H1 (cell line): Measurements from ENCODE around the gene TMEM108. TPM values are rescaled to one million over a fixed set of nuclear protein-coding genes. Genes with fewer than 3 reads are reported as not detected.

Experiments
- CTCF ChIA-PET: fragments of 300-600 bp; sonication (Branson Sonifier 250); formaldehyde crosslinking; loops from one replicate; lab custom pipeline; 2021; ENCODE audit not compliant: partially characterized antibody; lab: Charles Lee
- POLR2A ChIA-PET: fragments of 300-600 bp; sonication (Branson Sonifier 250); formaldehyde crosslinking; loops from one replicate; lab custom pipeline; 2021; ENCODE audit warnings: inconsistent platforms; ENCODE audit not compliant: partially characterized antibody; lab: Charles Lee
- DNase-seq, 2 experiments: peaks; one replicate each; pipeline versions ENCODE4 v3.0.0 to v3.0.0-alpha.2; 2010 to 2022; ENCODE audit warnings: low spot score in 2 of 2, low read depth in 1 of 2, mixed read lengths in 1 of 2
- FAIRE-seq: peaks from 2 replicates; lab custom pipeline; 2011; peaks lifted over from hg19 to GRCh38; lab: Jason Lieb, UNC
- H2AFZ ChIP-seq: 2 replicates; pipeline ENCODE4 v1.8.1; 2012; ENCODE audit warnings: low read length, inconsistent platforms
- H2AK5ac ChIP-seq: 2 replicates; pipeline ENCODE4 v1.6.1; 2013; ENCODE audit warnings: low read depth, low read length
- H2BK120ac ChIP-seq: replicated peaks from 2 replicates; pipeline ENCODE3; 2013; ENCODE audit warnings: low read depth, low read length, inconsistent platforms
- H2BK12ac ChIP-seq: 2 replicates; pipeline ENCODE4 v1.6.1; 2013; ENCODE audit warnings: low read depth, low read length
- H2BK15ac ChIP-seq: 2 replicates; pipeline ENCODE4 v1.6.1; 2013; ENCODE audit warnings: low read length
- H2BK20ac ChIP-seq: 2 replicates; pipeline ENCODE4 v1.6.1; 2013; ENCODE audit warnings: low read length
- H2BK5ac ChIP-seq: 2 replicates; pipeline ENCODE4 v1.6.1; 2013; ENCODE audit warnings: low read depth, low read length
- H3K14ac ChIP-seq: 2 replicates; pipeline ENCODE4 v1.6.1; 2013; ENCODE audit warnings: inconsistent platforms; ENCODE audit not compliant: insufficient read length
- H3K18ac ChIP-seq: 2 replicates; pipeline ENCODE4 v1.6.1; 2013; ENCODE audit warnings: low read length; ENCODE audit errors: extremely low read depth
- H3K23ac ChIP-seq: 2 replicates; pipeline ENCODE4 v1.6.1; 2013; ENCODE audit warnings: inconsistent platforms; ENCODE audit not compliant: insufficient read length
- H3K23me2 ChIP-seq: 2 replicates; pipeline ENCODE4 v1.6.1; 2013; ENCODE audit warnings: low read depth, low read length
- H3K27ac ChIP-seq: 2 replicates; pipeline ENCODE4 v1.6.1; 2011; ENCODE audit warnings: low read depth, low read length, inconsistent platforms
- H3K27me3 ChIP-seq, 4 experiments: replicated peaks in 1 of 4; 1 replicate in 1 of 4; 2 replicates in 3 of 4; pipeline versions ENCODE4 v1.6.1 to v1.8.1; 2011 to 2013; ENCODE audit warnings: low read length in 3 of 4, mild to moderate bottlenecking in 3 of 4, inconsistent platforms in 2 of 4, mixed read lengths in 2 of 4, moderate library complexity in 1 of 4; ENCODE audit not compliant: control insufficient read depth in 3 of 4, insufficient read depth in 3 of 4; ENCODE audit errors: extremely low read depth in 1 of 4
- H3K36me3 ChIP-seq, 4 experiments: 2 replicates each; pipeline versions ENCODE4 v1.6.1 to v1.8.1; 2011 to 2013; ENCODE audit warnings: mild to moderate bottlenecking in 4 of 4, low read length in 3 of 4, moderate library complexity in 2 of 4, control low read depth in 1 of 4, inconsistent platforms in 1 of 4; ENCODE audit not compliant: insufficient read depth in 4 of 4, control insufficient read depth in 2 of 4
- H3K4ac ChIP-seq: replicated peaks from 2 replicates; pipeline ENCODE3; 2013; ENCODE audit warnings: low read length, low read depth, mixed read lengths, inconsistent platforms; ENCODE audit not compliant: insufficient read length
- H3K4me1 ChIP-seq, 4 experiments: replicated peaks in 1 of 4; 1 replicate in 1 of 4; 2 replicates in 3 of 4; pipeline versions ENCODE4 v1.6.1 to v1.8.1; 2011 to 2013; ENCODE audit warnings: low read length in 3 of 4, inconsistent platforms in 2 of 4, mixed read lengths in 1 of 4; ENCODE audit not compliant: insufficient read depth in 4 of 4, control insufficient read depth in 3 of 4
- H3K4me2 ChIP-seq, 2 experiments: 2 replicates each; pipeline versions ENCODE4 v1.6.1 to v1.8.1; 2011 to 2013; ENCODE audit warnings: low read depth in 2 of 2, low read length in 2 of 2, control low read depth in 1 of 2, inconsistent platforms in 1 of 2, mild to moderate bottlenecking in 1 of 2; ENCODE audit not compliant: insufficient read depth in 1 of 2
- H3K4me3 ChIP-seq, 4 experiments: fragments of 200-600, 300-600 bp in 1 of 4; sonication (generic), shearing (Covaris generic), sonication (Bioruptor Twin) in 1 of 4; 2 replicates each; pipeline versions ENCODE4 v1.5.1 to v1.8.1; 2011 to 2016; ENCODE audit warnings: low read length in 4 of 4, low read depth in 3 of 4, control low read depth in 2 of 4, inconsistent platforms in 2 of 4, mild to moderate bottlenecking in 2 of 4, mixed read lengths in 1 of 4, moderate library complexity in 1 of 4; ENCODE audit not compliant: insufficient read depth in 2 of 4; ENCODE audit errors: extremely low read depth in 1 of 4
- H3K56ac ChIP-seq: replicated peaks from 2 replicates; pipeline ENCODE3; 2013; ENCODE audit warnings: low read depth, mild to moderate bottlenecking, mixed read lengths, low read length, inconsistent platforms; ENCODE audit not compliant: insufficient read length
- H3K79me1 ChIP-seq: 2 replicates; pipeline ENCODE4 v1.6.1; 2013; ENCODE audit warnings: low read depth, low read length, control low read depth
- H3K79me2 ChIP-seq, 2 experiments: 2 replicates each; pipeline versions ENCODE4 v1.6.1 to v1.8.1; 2012 to 2013; ENCODE audit warnings: low read length in 2 of 2, mild to moderate bottlenecking in 2 of 2, inconsistent platforms in 1 of 2; ENCODE audit not compliant: insufficient read depth in 2 of 2, control insufficient read depth in 1 of 2
- H3K9ac ChIP-seq, 4 experiments: replicated peaks in 1 of 4; 1 replicate in 1 of 4; 2 replicates in 3 of 4; pipeline versions ENCODE4 v1.6.1 to v1.8.1; 2011 to 2013; ENCODE audit warnings: low read depth in 3 of 4, low read length in 3 of 4, control low read depth in 2 of 4, mild to moderate bottlenecking in 2 of 4, moderate library complexity in 2 of 4, inconsistent platforms in 1 of 4; ENCODE audit errors: extremely low read depth in 1 of 4
- H3K9me3 ChIP-seq, 2 experiments: 2 replicates each; pipeline versions ENCODE4 v1.6.1 to v1.8.1; 2012 to 2013; ENCODE audit warnings: mild to moderate bottlenecking in 2 of 2, moderate library complexity in 2 of 2, control low read depth in 1 of 2, inconsistent platforms in 1 of 2, low read depth in 1 of 2, low read length in 1 of 2, mixed read lengths in 1 of 2; ENCODE audit not compliant: insufficient read depth in 2 of 2
- H4K20me1 ChIP-seq, 2 experiments: replicated peaks in 1 of 2; 2 replicates each; pipeline versions ENCODE3 to v1.8.1; 2011 to 2013; ENCODE audit warnings: inconsistent platforms in 2 of 2, low read length in 2 of 2, mild to moderate bottlenecking in 1 of 2; ENCODE audit not compliant: insufficient read depth in 2 of 2, control insufficient read depth in 1 of 2
- H4K5ac ChIP-seq: 2 replicates; pipeline ENCODE4 v1.6.1; 2013; ENCODE audit warnings: low read length, low read depth, mixed read lengths, inconsistent platforms; ENCODE audit not compliant: insufficient read length
- H4K8ac ChIP-seq: 2 replicates; pipeline ENCODE4 v1.8.0; 2013; ENCODE audit warnings: mild to moderate bottlenecking, moderate library complexity, low read length, inconsistent platforms; ENCODE audit not compliant: insufficient read depth; ENCODE audit errors: extremely low read depth
- H4K91ac ChIP-seq: replicated peaks from 2 replicates; pipeline ENCODE3; 2013; ENCODE audit warnings: low read length, mixed read lengths, inconsistent platforms; ENCODE audit not compliant: insufficient read length
- RAD21 ChIP-seq, 2 experiments: IDR thresholded peaks in 1 of 2; conservative IDR thresholded peaks in 1 of 2; 2 replicates each; pipeline ENCODE4 v1.6.1; 2011; ENCODE audit warnings: low read depth in 2 of 2, low read length in 2 of 2, improper control_type of control experiment in 1 of 2, inconsistent platforms in 1 of 2, mild to moderate bottlenecking in 1 of 2, moderate library complexity in 1 of 2
- RXRA ChIP-seq: IDR thresholded peaks from 2 replicates; pipeline ENCODE4 v1.6.1; 2011; ENCODE audit warnings: low read depth, mild to moderate bottlenecking, low read length, moderate library complexity; ENCODE audit not compliant: insufficient read depth
- SIN3A ChIP-seq, 2 experiments: IDR thresholded peaks in 1 of 2; conservative IDR thresholded peaks in 1 of 2; 2 replicates each; pipeline ENCODE4 v1.6.1; 2011 to 2012; ENCODE audit warnings: low read length in 2 of 2, improper control_type of control experiment in 1 of 2, low read depth in 1 of 2, mild to moderate bottlenecking in 1 of 2
- SP1 ChIP-seq: IDR thresholded peaks from 2 replicates; pipeline ENCODE4 v1.6.1; 2011; ENCODE audit warnings: low read depth, low read length
- SP4 ChIP-seq: IDR thresholded peaks from 2 replicates; pipeline ENCODE4 v1.6.1; 2012; ENCODE audit warnings: low read length, inconsistent platforms
- TEAD4 ChIP-seq: IDR thresholded peaks from 2 replicates; pipeline ENCODE4 v1.6.1; 2012; ENCODE audit warnings: low read depth, low read length, inconsistent platforms, mixed read lengths
- WGBS, 2 experiments: shearing (Covaris generic) in 1 of 2; methylation state at CpG; one replicate each; pipeline versions ENCODE4 v1.1.6 to v1.1.7; 2013 to 2015; ENCODE audit warnings: low lambda C conversion rate in 2 of 2, mixed read lengths in 2 of 2, inconsistent platforms in 1 of 2, low coverage in 1 of 2, missing lambda C conversion rate in 1 of 2; ENCODE audit not compliant: insufficient replicate concordance in 2 of 2, insufficient coverage in 1 of 2, insufficient read length in 1 of 2; ENCODE audit errors: extremely low coverage in 1 of 2, missing lambda C conversion rate in 1 of 2; 5-methylcytosine and 5-hydroxymethylcytosine counted together
- polyA plus RNA-seq, 7 experiments: library from polyadenylated mRNA; depleted of rRNA in 3 of 7; stranded (reverse) in 5 of 7; unstranded in 2 of 7; fragments of >200 nt in 5 of 7; fragments of 200-250 nt in 2 of 7; gene quantifications; 1 replicate in 5 of 7; 2 replicates in 1 of 7; 4 replicates in 1 of 7; pipeline versions ENCODE4 v1.2.1 to v1.2.3, GENCODE V29; 2011 to 2013; ENCODE audit warnings: missing spikeins in 2 of 7, mixed read lengths in 2 of 7
- total RNA-seq: library from RNA; stranded (reverse); fragmentation: NEBNext Ultra II Directional; extraction: Animal tissue kit (Norgen Biotek cat#: 25700); gene quantifications from 2 replicates; pipeline ENCODE4 v1.2.1, GENCODE V29; 2021

Gene TMEM108
- total and polyA plus RNA-seq, 2 of the 8 experiments (the other 6 are each of a cell fraction or from before 2014, with no cell fraction given): 14.3 to 16.2 TPM

- Histone ChIP-seq H3K9ac (no peak overlapping the region), H3K23ac (no peak overlapping the region), H3K9me3 (no peaks in the 10 kb centered on the region), H3K36me3 (no peaks in the 10 kb centered on the region), H2BK15ac (no peak overlapping the region), H2BK12ac (no peak overlapping the region), H3K4me3 (no peak overlapping the region), H3K18ac (no peak overlapping the region), H4K20me1 (no peaks in the 10 kb centered on the region), H3K27ac (no peak overlapping the region), H3K56ac (no peak overlapping the region), H2BK120ac (no peak overlapping the region), H2AFZ (no peak overlapping the region), H3K14ac (no peak overlapping the region), H3K4me2 (no peak overlapping the region), H3K79me1 (no peaks in the 10 kb centered on the region), H2AK5ac (no peak overlapping the region), H3K23me2 (no peaks in the 10 kb centered on the region), H3K4ac (no peak overlapping the region), H2BK5ac (no peak overlapping the region), H3K4me1 (peaks cover 0 to 3% (median 0%) of the 10 kb centered on the region in 4 experiments; a peak in 2 of 7 replicates), H3K79me2 (no peaks in the 10 kb centered on the region), H3K27me3 (no peaks in the 10 kb centered on the region), H4K8ac (no peak overlapping the region), H4K5ac (no peak overlapping the region), H4K91ac (no peak overlapping the region), H2BK20ac (no peak overlapping the region)
- no peak for FAIRE-seq
- CTCF ChIA-PET: interaction anchor here (0.6 kb wide), 1 partner anchor 13 kb away, joined by 3 read pairs; no protein-coding TSS in a partner anchor
- TF ChIP-seq SIN3A (conservative IDR thresholded peaks at IDR 0.05 in 1 of 2, IDR thresholded peaks at IDR 0.05 in 1 of 2; ENCODE audit: low read depth in 1 of 2, low read length in 2 of 2) (no peak), TEAD4 (no peak), SP1 (no peak), RXRA (no peak), RAD21 (IDR thresholded peaks at IDR 0.05 in 1 of 2, conservative IDR thresholded peaks at IDR 0.05 in 1 of 2; ENCODE audit: low read depth in 2 of 2, low read length in 2 of 2) (no peak), SP4 (no peak)
- WGBS, 2 experiments: 95% methylated on average over 1 of the region's 1 CpG; no CpG with 5 or more reads in 1 of the 2 experiments
- POLR2A ChIA-PET: interaction anchor here (0.8 kb wide), 1 partner anchor 57 kb away, joined by 3 read pairs; no protein-coding TSS in a partner anchor
- no peak for DNase-seq
Observed at GRCh38 chr3:133123636-133124035, 85.4 kb downstream of the TMEM108 start.
